Measurements from ENCODE around the gene LDLRAD4.

Gene LDLRAD4

GRCh38 chr18:13657974-13658373, 439.4 kb downstream of the LDLRAD4 start:
- no peak overlapping the region for H3K4me3 ChIP-seq (replicated peaks; ENCODE audit: insufficient read depth, low read length)
- DNase-seq (ENCODE audit: low read depth in 1 of 2, low spot score in 1 of 2): no peak
- no peak for TF ChIP-seq REST (IDR thresholded peaks at IDR 0.05; ENCODE audit: insufficient replicate concordance, low read depth)
- no peak for TF ChIP-seq SPI1 (IDR thresholded peaks at IDR 0.05; ENCODE audit: borderline replicate concordance, low read depth)
- TF ChIP-seq POLR2AphosphoS5 (IDR thresholded peaks at IDR 0.05; ENCODE audit: low read depth): no peak
- no peak for TF ChIP-seq GABPA (IDR thresholded peaks at IDR 0.05; ENCODE audit: low read depth)
- TF ChIP-seq, protein P1, sequence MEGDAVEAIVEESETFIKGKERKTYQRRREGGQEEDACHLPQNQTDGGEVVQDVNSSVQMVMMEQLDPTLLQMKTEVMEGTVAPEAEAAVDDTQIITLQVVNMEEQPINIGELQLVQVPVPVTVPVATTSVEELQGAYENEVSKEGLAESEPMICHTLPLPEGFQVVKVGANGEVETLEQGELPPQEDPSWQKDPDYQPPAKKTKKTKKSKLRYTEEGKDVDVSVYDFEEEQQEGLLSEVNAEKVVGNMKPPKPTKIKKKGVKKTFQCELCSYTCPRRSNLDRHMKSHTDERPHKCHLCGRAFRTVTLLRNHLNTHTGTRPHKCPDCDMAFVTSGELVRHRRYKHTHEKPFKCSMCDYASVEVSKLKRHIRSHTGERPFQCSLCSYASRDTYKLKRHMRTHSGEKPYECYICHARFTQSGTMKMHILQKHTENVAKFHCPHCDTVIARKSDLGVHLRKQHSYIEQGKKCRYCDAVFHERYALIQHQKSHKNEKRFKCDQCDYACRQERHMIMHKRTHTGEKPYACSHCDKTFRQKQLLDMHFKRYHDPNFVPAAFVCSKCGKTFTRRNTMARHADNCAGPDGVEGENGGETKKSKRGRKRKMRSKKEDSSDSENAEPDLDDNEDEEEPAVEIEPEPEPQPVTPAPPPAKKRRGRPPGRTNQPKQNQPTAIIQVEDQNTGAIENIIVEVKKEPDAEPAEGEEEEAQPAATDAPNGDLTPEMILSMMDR (IDR thresholded peaks at IDR 0.05; ENCODE audit: insufficient read depth, low read length): no peak

DNA sequence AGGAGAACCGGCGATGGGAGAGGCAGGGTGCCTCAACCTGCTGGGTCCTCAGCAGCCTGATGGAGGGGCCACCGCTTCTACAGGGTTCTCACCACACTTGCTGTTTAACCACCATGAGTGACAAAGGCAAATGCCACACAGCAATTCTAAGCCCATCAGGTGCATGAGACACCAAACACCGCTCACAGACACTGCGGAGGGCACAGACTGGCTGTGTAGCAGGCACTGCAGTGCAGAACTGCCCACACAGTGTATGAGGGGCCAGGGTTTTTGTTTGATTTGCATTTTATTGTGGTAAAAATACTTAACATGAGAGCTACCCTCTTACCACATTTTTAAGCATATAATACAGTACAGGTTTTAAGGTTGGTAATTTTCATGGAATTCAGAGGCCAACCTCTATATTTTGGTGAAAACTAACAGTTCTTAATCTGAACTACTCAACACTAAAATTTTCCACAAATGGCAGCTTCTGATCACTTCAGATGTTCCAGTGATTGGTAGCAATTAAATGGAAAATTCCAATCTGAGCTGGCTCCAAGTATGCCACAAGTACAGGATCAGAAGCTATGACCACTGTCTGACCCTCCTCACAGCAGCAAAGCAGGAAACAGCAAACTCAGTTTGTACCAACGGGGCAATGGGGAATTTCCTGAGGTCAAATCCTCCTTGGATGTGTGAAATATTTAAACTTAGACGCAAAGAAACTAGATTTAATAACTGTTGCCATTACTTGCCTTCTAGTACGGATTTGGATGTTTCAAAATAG, 440.1 kb downstream of the LDLRAD4 start:
- Histone ChIP-seq H3K4me3 (replicated peaks; ENCODE audit: insufficient read depth, low read length) (no peak overlapping the region), H3K27me3 (ENCODE audit: insufficient read depth, poor library complexity, severe bottlenecking) (no peaks in the 10 kb centered on the region), H3K27ac (replicated peaks) (no peak overlapping the region)
- no peak for DNase-seq (ENCODE audit: low read depth in 1 of 2, low spot score in 1 of 2)
- no peak for TF ChIP-seq SPI1 (IDR thresholded peaks at IDR 0.05; ENCODE audit: borderline replicate concordance, low read depth)
- TF ChIP-seq, protein P1 (IDR thresholded peaks at IDR 0.05; ENCODE audit: insufficient read depth, low read length): no peak
- no peak for TF ChIP-seq POLR2AphosphoS5 (IDR thresholded peaks at IDR 0.05; ENCODE audit: low read depth)
- no peak for TF ChIP-seq REST (IDR thresholded peaks at IDR 0.05; ENCODE audit: insufficient replicate concordance, low read depth)
- TF ChIP-seq GABPA (IDR thresholded peaks at IDR 0.05; ENCODE audit: low read depth): no peak

More at GRCh38 chr18:13657974-13658373, 439.4 kb downstream of the LDLRAD4 start:
- no peaks in the 10 kb centered on the region for H3K27me3 ChIP-seq (ENCODE audit: insufficient read depth, poor library complexity, severe bottlenecking)
- H3K27ac ChIP-seq (replicated peaks): no peak overlapping the region

DNA sequence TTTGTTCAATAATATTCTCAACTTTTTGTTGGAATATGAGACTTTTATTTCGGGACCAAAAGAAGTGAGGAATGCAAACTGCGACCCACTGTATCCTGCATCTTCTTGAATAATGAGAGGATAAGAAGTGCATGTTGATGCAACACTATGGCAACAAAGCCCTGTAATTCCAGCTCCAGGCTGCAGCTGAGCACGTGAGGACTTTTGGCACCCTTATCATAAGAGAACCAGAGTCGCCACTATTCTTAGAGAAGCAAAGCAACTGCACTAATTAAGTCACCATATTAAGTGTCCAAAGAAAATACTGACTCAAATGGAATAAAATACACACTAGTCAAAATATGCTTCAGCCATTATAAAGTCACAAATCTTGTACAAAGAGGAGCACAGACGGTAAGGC, 441.9 kb downstream of the LDLRAD4 start:
- Histone ChIP-seq H3K4me3 (replicated peaks; ENCODE audit: insufficient read depth, low read length) (no peak overlapping the region), H3K27ac (replicated peaks) (no peak overlapping the region), H3K27me3 (ENCODE audit: insufficient read depth, poor library complexity, severe bottlenecking) (no peaks in the 10 kb centered on the region)
- no peak for TF ChIP-seq REST (IDR thresholded peaks at IDR 0.05; ENCODE audit: insufficient replicate concordance, low read depth)
- TF ChIP-seq, protein P1 (IDR thresholded peaks at IDR 0.05; ENCODE audit: insufficient read depth, low read length): no peak
- no peak for TF ChIP-seq SPI1 (IDR thresholded peaks at IDR 0.05; ENCODE audit: borderline replicate concordance, low read depth)
- TF ChIP-seq GABPA (IDR thresholded peaks at IDR 0.05; ENCODE audit: low read depth): no peak
- DNase-seq (ENCODE audit: low read depth in 1 of 2, low spot score in 1 of 2): no peak

All from HL-60 (cell line).